ENCODE results near the gene SGIP1. TPM values are rescaled to one million over a fixed set of nuclear protein-coding genes. Genes with fewer than 3 reads are reported as not detected.

SGIP1 gene
- total and polyA plus RNA-seq, 2 experiments from 2014 or later, result 3.1 to 20.2 TPM

DNA sequence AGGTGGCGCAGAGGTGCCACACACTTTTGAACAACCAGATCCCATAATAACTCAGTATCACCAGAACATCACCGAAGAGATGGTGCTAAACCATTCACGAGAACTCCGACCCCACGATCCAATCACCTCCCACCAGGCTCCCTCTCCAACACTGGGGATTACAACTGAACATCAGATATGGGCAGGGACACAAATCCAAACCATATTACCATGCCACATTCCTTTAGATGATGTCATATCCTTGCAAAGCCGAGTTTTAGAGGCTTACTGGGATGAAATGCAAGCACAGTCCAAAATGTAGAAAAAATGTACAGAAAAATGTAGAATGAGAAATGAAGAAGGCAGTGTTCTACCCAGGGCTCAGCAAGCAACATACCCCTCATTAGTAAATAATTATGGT is 64.7 kb downstream of the SGIP1 start:
- Histone ChIP-seq H3K27me3 (no peaks in the 10 kb centered on the region), H3K4me2 (no peak overlapping the region)

DNA sequence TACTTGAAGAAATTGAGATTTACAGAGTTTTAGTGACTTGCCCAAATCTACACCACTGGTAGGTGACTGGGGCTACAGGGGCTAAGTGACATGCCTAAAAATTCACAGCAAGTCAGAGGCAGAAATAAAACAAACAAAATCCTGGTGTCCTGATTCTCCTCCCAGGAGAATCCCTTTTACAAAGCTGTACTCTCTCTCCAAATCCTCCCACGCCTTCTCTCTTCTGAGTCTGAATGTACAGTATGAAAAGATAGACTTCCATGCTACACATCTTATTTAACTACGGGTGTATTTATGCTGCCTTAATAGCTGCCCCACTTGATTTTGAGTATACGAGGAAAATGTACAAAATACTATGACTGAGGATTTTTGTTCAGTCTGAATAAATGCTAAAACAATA is 65.4 kb downstream of the SGIP1 start:
- H4K20me1 ChIP-seq (ENCODE audit: insufficient read depth, poor library complexity, severe bottlenecking), result no peaks in the 10 kb centered on the region
- H3K4me1 ChIP-seq (ENCODE audit: insufficient read depth), result no peaks in the 10 kb centered on the region
- H3K4me2 ChIP-seq, result no peak overlapping the region
- H2AFZ ChIP-seq, result no peak overlapping the region
- H3K9me2 ChIP-seq (replicated peaks; ENCODE audit: insufficient read depth), result no peaks in the 10 kb centered on the region
- TF ChIP-seq EZH2phosphoT487 (IDR thresholded peaks at IDR 0.05; ENCODE audit: low read depth, severe bottlenecking, unreplicated experiment) (no peak), CTCF (IDR thresholded peaks at IDR 0.05; ENCODE audit: poor library complexity) (no peak), EZH2 (IDR thresholded peaks at IDR 0.05; ENCODE audit: borderline replicate concordance) (no peak)
- no peaks in the 10 kb centered on the region for H3K36me3 ChIP-seq (replicated peaks; ENCODE audit: insufficient read depth, low read depth)
- WGBS (ENCODE audit: low lambda C conversion rate, missing lambda C conversion rate), result 89% methylated on average over 3 of the region's 3 CpGs
- no peaks in the 10 kb centered on the region for H3K79me2 ChIP-seq
- no peak for DNase-seq (ENCODE audit: low spot score)
- no peak overlapping the region for H3K27ac ChIP-seq
- no peak overlapping the region for H3K4me3 ChIP-seq
- H3K9me3 ChIP-seq (ENCODE audit: low read depth), result no peaks in the 10 kb centered on the region
- H3K27me3 ChIP-seq, result no peaks in the 10 kb centered on the region

More for the DNA sequence above, 64.7 kb downstream of the SGIP1 start:
- H4K20me1 ChIP-seq (ENCODE audit: insufficient read depth, poor library complexity, severe bottlenecking), result no peaks in the 10 kb centered on the region
- DNase-seq (ENCODE audit: low spot score), result no peak
- no peak overlapping the region for H2AFZ ChIP-seq
- no peaks in the 10 kb centered on the region for H3K4me1 ChIP-seq (ENCODE audit: insufficient read depth)
- TF ChIP-seq EZH2 (IDR thresholded peaks at IDR 0.05; ENCODE audit: borderline replicate concordance) (no peak), EZH2phosphoT487 (IDR thresholded peaks at IDR 0.05; ENCODE audit: low read depth, severe bottlenecking, unreplicated experiment) (no peak), CTCF (IDR thresholded peaks at IDR 0.05; ENCODE audit: poor library complexity) (no peak)
- H3K9me2 ChIP-seq (replicated peaks; ENCODE audit: insufficient read depth), result no peaks in the 10 kb centered on the region
- no peaks in the 10 kb centered on the region for H3K79me2 ChIP-seq
- H3K4me3 ChIP-seq, result no peak overlapping the region
- no peak overlapping the region for H3K27ac ChIP-seq
- H3K36me3 ChIP-seq (replicated peaks; ENCODE audit: insufficient read depth, low read depth), result no peaks in the 10 kb centered on the region
- WGBS (ENCODE audit: low lambda C conversion rate, missing lambda C conversion rate), result 68% methylated on average over 6 of the region's 6 CpGs
- H3K9me3 ChIP-seq (ENCODE audit: low read depth), result no peaks in the 10 kb centered on the region

DNA sequence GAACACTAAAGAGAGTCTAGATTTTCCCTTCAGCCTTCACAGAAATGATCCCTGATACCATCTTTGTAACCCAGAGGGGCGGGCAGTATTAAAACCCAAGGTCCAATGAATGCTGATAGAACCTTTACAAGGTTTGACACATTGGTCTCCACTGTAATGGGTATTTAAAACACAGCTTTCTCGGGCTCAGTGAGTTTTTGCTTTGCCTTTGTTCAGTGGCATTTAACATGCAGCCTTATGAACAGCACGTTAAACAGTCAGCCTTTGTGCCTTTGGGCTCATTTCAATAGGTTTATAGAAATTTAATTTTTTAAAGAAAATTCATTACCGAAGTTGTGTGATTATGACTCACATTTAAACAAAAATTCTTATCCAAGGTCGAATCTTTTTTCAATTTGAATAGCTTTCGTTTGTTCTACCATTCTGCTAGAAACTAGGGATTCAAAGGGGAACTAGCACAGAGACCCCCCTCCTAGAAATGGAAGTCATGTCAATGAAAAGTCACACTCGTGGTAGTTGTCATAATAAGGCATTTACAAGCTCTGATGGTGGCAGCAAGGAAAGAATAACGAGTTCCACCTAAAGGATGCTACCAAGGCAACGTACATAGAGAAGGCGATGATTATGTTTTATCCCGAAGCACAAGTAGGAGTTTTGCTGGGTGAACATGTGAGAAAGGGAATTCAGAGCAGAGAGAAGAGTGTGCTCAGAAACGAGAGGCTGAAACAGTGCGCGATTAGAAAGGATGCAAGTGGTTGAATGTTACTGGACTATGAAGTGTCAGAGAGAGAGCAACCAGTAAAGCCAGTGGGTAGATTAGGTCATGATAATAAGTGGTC is 66.2 kb downstream of the SGIP1 start:
- H2AFZ ChIP-seq, result no peak overlapping the region
- TF ChIP-seq CTCF (IDR thresholded peaks at IDR 0.05; ENCODE audit: poor library complexity) (no peak), EZH2 (IDR thresholded peaks at IDR 0.05; ENCODE audit: borderline replicate concordance) (no peak), EZH2phosphoT487 (IDR thresholded peaks at IDR 0.05; ENCODE audit: low read depth, severe bottlenecking, unreplicated experiment) (no peak)
- H3K36me3 ChIP-seq (replicated peaks; ENCODE audit: insufficient read depth, low read depth), result no peaks in the 10 kb centered on the region
- no peaks in the 10 kb centered on the region for H3K27me3 ChIP-seq
- H3K4me2 ChIP-seq, result no peak overlapping the region
- no peak overlapping the region for H3K27ac ChIP-seq
- no peaks in the 10 kb centered on the region for H4K20me1 ChIP-seq (ENCODE audit: insufficient read depth, poor library complexity, severe bottlenecking)
- no peaks in the 10 kb centered on the region for H3K9me3 ChIP-seq (ENCODE audit: low read depth)
- H3K9me2 ChIP-seq (replicated peaks; ENCODE audit: insufficient read depth), result no peaks in the 10 kb centered on the region
- DNase-seq (ENCODE audit: low spot score), result no peak
- 88% methylated on average over 14 of the region's 14 CpGs for WGBS (ENCODE audit: low lambda C conversion rate, missing lambda C conversion rate)
- no peaks in the 10 kb centered on the region for H3K79me2 ChIP-seq
- no peak overlapping the region for H3K4me3 ChIP-seq
- no peaks in the 10 kb centered on the region for H3K4me1 ChIP-seq (ENCODE audit: insufficient read depth)

Measured in hepatocyte (in vitro differentiated cells).